H9 (cell line): ENCODE data around the gene SARNP. TPM values are rescaled to one million over a fixed set of nuclear protein-coding genes. Genes with fewer than 3 reads are reported as not detected.

Experiments
- DNase-seq: peaks from one replicate; pipeline ENCODE4 v3.0.0-alpha.2; 2017
- H2AFZ ChIP-seq: one replicate; pipeline ENCODE4 v1.6.1; 2013; ENCODE audit warnings: mild to moderate bottlenecking, low read length, control low read depth, moderate library complexity
- H2AK5ac ChIP-seq: 2 replicates; pipeline ENCODE4 v1.6.1; 2013; ENCODE audit warnings: low read length, control low read depth, mixed read lengths; ENCODE audit not compliant: insufficient read length
- H2BK120ac ChIP-seq: one replicate; pipeline ENCODE4 v1.6.1; 2013; ENCODE audit warnings: low read depth, mild to moderate bottlenecking, low read length, control low read depth, inconsistent platforms; ENCODE audit not compliant: poor library complexity, severe bottlenecking
- H2BK12ac ChIP-seq: 2 replicates; pipeline ENCODE4 v1.6.1; 2013; ENCODE audit warnings: low read length, control low read depth, mixed read lengths, low read depth; ENCODE audit not compliant: insufficient read length
- H2BK15ac ChIP-seq: 2 replicates; pipeline ENCODE4 v1.6.1; 2013; ENCODE audit warnings: low read depth, low read length, control low read depth
- H2BK20ac ChIP-seq: one replicate; pipeline ENCODE4 v1.6.1; 2013; ENCODE audit warnings: low read depth, mild to moderate bottlenecking, low read length, control low read depth, inconsistent platforms; ENCODE audit not compliant: poor library complexity, severe bottlenecking
- H2BK5ac ChIP-seq: 2 replicates; pipeline ENCODE4 v1.6.1; 2013; ENCODE audit warnings: low read length, control low read depth, mixed read lengths; ENCODE audit not compliant: insufficient read length
- H3K14ac ChIP-seq: 2 replicates; pipeline ENCODE4 v1.6.1; 2013; ENCODE audit warnings: low read length, control low read depth; ENCODE audit not compliant: insufficient read depth
- H3K18ac ChIP-seq: 2 replicates; pipeline ENCODE4 v1.6.1; 2013; ENCODE audit warnings: low read depth, mild to moderate bottlenecking, mixed read lengths, low read length, control low read depth; ENCODE audit not compliant: insufficient read length
- H3K23ac ChIP-seq: 2 replicates; pipeline ENCODE4 v1.6.1; 2013; ENCODE audit warnings: low read length, control low read depth, mixed read lengths, low read depth; ENCODE audit not compliant: insufficient read length
- H3K23me2 ChIP-seq: 2 replicates; pipeline ENCODE4 v1.6.1; 2013; ENCODE audit warnings: low read depth, mild to moderate bottlenecking, mixed read lengths, low read length, control low read depth; ENCODE audit not compliant: insufficient read length, poor library complexity, severe bottlenecking
- H3K27ac ChIP-seq: 2 replicates; pipeline ENCODE4 v1.5.1; 2013; ENCODE audit warnings: low read length, control low read depth, mixed read lengths, low read depth; ENCODE audit not compliant: insufficient read length
- H3K27me3 ChIP-seq: 2 replicates; pipeline ENCODE4 v1.6.1; 2013; ENCODE audit warnings: low read length, control low read depth, inconsistent platforms; ENCODE audit not compliant: insufficient read depth
- H3K4ac ChIP-seq: 2 replicates; pipeline ENCODE4 v1.6.1; 2013; ENCODE audit warnings: low read depth, mild to moderate bottlenecking, control low read depth, inconsistent platforms, low read length, moderate library complexity
- H3K4me1 ChIP-seq: 2 replicates; pipeline ENCODE4 v1.6.1; 2013; ENCODE audit warnings: low read length, control low read depth, inconsistent platforms; ENCODE audit not compliant: insufficient read depth
- H3K4me2 ChIP-seq: 2 replicates; pipeline ENCODE4 v1.6.1; 2013; ENCODE audit warnings: low read length, control low read depth, mixed read lengths; ENCODE audit not compliant: insufficient read length, insufficient read depth
- H3K56ac ChIP-seq: 2 replicates; pipeline ENCODE4 v1.6.1; 2013; ENCODE audit warnings: low read depth, mild to moderate bottlenecking, mixed read lengths, low read length, control low read depth; ENCODE audit not compliant: insufficient read length
- H3K79me1 ChIP-seq: 2 replicates; pipeline ENCODE4 v1.6.1; 2013; ENCODE audit warnings: low read depth, mild to moderate bottlenecking, moderate library complexity, low read length, control low read depth, inconsistent platforms; ENCODE audit not compliant: insufficient read depth, poor library complexity, severe bottlenecking
- H3K79me2 ChIP-seq: 2 replicates; pipeline ENCODE4 v1.6.1; 2013; ENCODE audit warnings: low read length, control low read depth, inconsistent platforms; ENCODE audit not compliant: insufficient read depth
- H3K9ac ChIP-seq: 2 replicates; pipeline ENCODE4 v1.6.1; 2013; ENCODE audit warnings: low read length, control low read depth, mixed read lengths; ENCODE audit not compliant: insufficient read length; ENCODE audit errors: extremely low read depth
- H3K9me3 ChIP-seq: one replicate; pipeline ENCODE4 v1.6.1; 2013; ENCODE audit warnings: low read depth, low read length, inconsistent platforms; ENCODE audit not compliant: control insufficient read depth
- H3T11ph ChIP-seq: one replicate; pipeline ENCODE4 v1.6.1; 2013; ENCODE audit warnings: mild to moderate bottlenecking, low read length, control low read depth, inconsistent platforms
- H4K20me1 ChIP-seq: one replicate; pipeline ENCODE4 v1.6.1; 2013; ENCODE audit not compliant: control insufficient read depth, insufficient read length, insufficient read depth
- H4K5ac ChIP-seq: 2 replicates; pipeline ENCODE4 v1.6.1; 2013; ENCODE audit warnings: low read depth, mild to moderate bottlenecking, mixed read lengths, low read length, control low read depth; ENCODE audit not compliant: insufficient read length
- H4K8ac ChIP-seq: replicated peaks from 2 replicates; pipeline ENCODE4 v1.6.1; 2013; ENCODE audit warnings: low read length, control low read depth, mixed read lengths, low read depth; ENCODE audit not compliant: insufficient read length
- H4K91ac ChIP-seq: 2 replicates; pipeline ENCODE4 v1.6.1; 2013; ENCODE audit warnings: low read depth, mild to moderate bottlenecking, moderate library complexity, mixed read lengths, low read length, control low read depth; ENCODE audit not compliant: insufficient read length
- H3K27ac Mint-ChIP-seq, 3 experiments: 2 replicates in 2 of 3; 3 replicates in 1 of 3; pipeline ENCODE4 v1.8.0; 2020 to 2021; ENCODE audit warnings: mixed read lengths in 3 of 3, mild to moderate bottlenecking in 1 of 3, moderate library complexity in 1 of 3
- H3K27me3 Mint-ChIP-seq: 2 replicates; pipeline ENCODE4 v1.8.0; 2021; ENCODE audit warnings: low read depth, mild to moderate bottlenecking, moderate library complexity, mixed read lengths
- H3K36me3 Mint-ChIP-seq, 3 experiments: 2 replicates in 2 of 3; 3 replicates in 1 of 3; pipeline ENCODE4 v1.8.0; 2020 to 2021; ENCODE audit warnings: low read depth in 3 of 3, mixed read lengths in 3 of 3; ENCODE audit not compliant: insufficient read depth in 1 of 3
- H3K4me1 Mint-ChIP-seq, 2 experiments: 2 replicates each; pipeline ENCODE4 v1.8.0; 2020; ENCODE audit warnings: mixed read lengths in 2 of 2
- H3K4me3 Mint-ChIP-seq, 2 experiments: 2 replicates in 1 of 2; 3 replicates in 1 of 2; pipeline ENCODE4 v1.8.0; 2020 to 2021; ENCODE audit warnings: mild to moderate bottlenecking in 2 of 2, mixed read lengths in 2 of 2, moderate library complexity in 1 of 2
- H3K9me3 Mint-ChIP-seq, 2 experiments: 2 replicates in 1 of 2; 3 replicates in 1 of 2; pipeline ENCODE4 v1.8.0; 2020; ENCODE audit warnings: mild to moderate bottlenecking in 2 of 2, mixed read lengths in 2 of 2, moderate library complexity in 1 of 2
- WGBS: extraction: QIAGEN DNeasy Blood & Tissue Kit; methylation state at CpG from one replicate; pipeline ENCODE4 v1.1.7; 2013; ENCODE audit warnings: missing lambda C conversion rate, low lambda C conversion rate, mixed read lengths; ENCODE audit not compliant: insufficient read length; ENCODE audit errors: extremely low coverage; 5-methylcytosine and 5-hydroxymethylcytosine counted together
- total RNA-seq: library from RNA; stranded (reverse); gene quantifications from 2 replicates; pipeline ENCODE4 v1.2.1, GENCODE V29; 2021
- TF ChIP-seq, protein P1 (sequence below): fragments of 200-600 bp; sonication (generic); conservative IDR thresholded peaks from 3 replicates; pipeline ENCODE4 v1.8.0; 2021; ENCODE audit warnings: antibody characterized with exemption, mild to moderate bottlenecking

SARNP gene
- total RNA-seq, 1 experiment from 2014 or later: 127 TPM

DNA sequence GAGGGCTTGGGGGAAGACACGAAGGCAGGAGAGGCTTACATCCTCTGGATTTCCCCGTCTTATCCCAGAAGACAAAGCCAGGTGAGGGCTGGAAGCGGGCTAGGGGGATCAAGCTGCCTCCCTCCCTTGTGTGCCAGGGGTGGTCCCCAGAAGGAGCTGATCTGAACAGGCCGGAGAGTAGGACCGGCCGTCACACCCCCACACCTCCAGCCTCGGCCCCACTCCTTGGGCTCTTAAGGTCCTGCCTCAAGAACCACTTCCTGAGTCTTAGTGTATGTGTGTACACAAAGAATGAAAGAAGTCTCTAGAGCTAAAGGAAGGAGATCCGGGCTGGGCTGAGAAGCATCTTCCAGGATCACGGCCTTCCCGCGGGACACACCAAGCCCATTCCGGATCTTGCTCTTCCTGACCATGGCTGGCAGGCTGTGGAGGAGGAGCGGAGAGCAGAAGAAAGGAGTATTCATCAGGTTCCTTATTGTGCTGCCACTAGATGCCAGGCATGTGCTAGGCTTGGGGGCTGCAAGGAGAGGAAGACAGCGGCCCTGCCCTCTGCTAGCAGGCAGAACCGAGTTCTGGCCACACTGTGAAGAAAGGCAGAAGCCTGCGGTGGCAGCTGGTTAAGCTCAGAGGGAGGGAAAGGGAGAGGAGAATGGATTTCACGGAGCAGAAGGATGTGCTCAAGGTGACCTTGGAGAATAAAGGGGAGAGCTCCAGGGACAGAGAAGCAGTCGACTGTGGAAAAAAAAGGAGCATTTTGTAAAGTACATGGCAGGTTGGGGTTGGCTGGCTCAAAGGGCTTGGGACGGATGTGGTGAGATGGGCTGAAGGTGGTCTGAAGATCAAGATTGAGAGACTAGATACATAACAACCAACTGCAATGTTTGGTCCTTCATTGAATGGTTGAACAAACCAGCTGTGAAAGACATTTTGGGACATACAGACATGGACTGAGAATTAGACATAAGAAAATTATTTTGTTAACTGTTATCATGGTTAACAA lies 87.4 kb downstream of the SARNP start:
- H3K23me2 ChIP-seq: peaks cover 14% of the 10 kb centered on the region
- TF ChIP-seq, protein P1, sequence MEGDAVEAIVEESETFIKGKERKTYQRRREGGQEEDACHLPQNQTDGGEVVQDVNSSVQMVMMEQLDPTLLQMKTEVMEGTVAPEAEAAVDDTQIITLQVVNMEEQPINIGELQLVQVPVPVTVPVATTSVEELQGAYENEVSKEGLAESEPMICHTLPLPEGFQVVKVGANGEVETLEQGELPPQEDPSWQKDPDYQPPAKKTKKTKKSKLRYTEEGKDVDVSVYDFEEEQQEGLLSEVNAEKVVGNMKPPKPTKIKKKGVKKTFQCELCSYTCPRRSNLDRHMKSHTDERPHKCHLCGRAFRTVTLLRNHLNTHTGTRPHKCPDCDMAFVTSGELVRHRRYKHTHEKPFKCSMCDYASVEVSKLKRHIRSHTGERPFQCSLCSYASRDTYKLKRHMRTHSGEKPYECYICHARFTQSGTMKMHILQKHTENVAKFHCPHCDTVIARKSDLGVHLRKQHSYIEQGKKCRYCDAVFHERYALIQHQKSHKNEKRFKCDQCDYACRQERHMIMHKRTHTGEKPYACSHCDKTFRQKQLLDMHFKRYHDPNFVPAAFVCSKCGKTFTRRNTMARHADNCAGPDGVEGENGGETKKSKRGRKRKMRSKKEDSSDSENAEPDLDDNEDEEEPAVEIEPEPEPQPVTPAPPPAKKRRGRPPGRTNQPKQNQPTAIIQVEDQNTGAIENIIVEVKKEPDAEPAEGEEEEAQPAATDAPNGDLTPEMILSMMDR: no peak
- H2AK5ac ChIP-seq: no peak overlapping the region
- no peaks in the 10 kb centered on the region for H4K20me1 ChIP-seq
- peaks cover 7% of the 10 kb centered on the region for H3K79me1 ChIP-seq
- no peak overlapping the region for H3K4ac ChIP-seq
- DNase-seq: peak; percentile 66
- no peak overlapping the region for H2BK20ac ChIP-seq
- WGBS: no CpG with 5 or more reads among the region's 19 CpGs
- peak overlapping the region; percentile 89 to 93 for H3K4me3 Mint-ChIP-seq
- peaks cover 18 to 24% (median 24%) of the 10 kb centered on the region in 3 experiments; a peak in 6 of 7 replicates for H3K36me3 Mint-ChIP-seq
- no peak overlapping the region for H3K14ac ChIP-seq
- no peak overlapping the region for H2BK12ac ChIP-seq
- H2BK15ac ChIP-seq: no peak overlapping the region
- no peak overlapping the region for H2AFZ ChIP-seq
- H2BK5ac ChIP-seq: no peak overlapping the region
- H3K56ac ChIP-seq: no peak overlapping the region
- no peaks in the 10 kb centered on the region for H3K9me3 ChIP-seq
- no peak overlapping the region for H3T11ph ChIP-seq
- H3K79me2 ChIP-seq: peaks cover 7% of the 10 kb centered on the region; the same call in 1 of the 2 replicates
- H3K23ac ChIP-seq: no peak overlapping the region
- peak overlapping the region; percentile 54 for H3K4me2 ChIP-seq
- H3K27me3 ChIP-seq: no peaks in the 10 kb centered on the region
- no peaks in the 10 kb centered on the region; the same call in 1 of the 2 replicates for H3K27me3 Mint-ChIP-seq
- peak overlapping the region; percentile 4 for H3K18ac ChIP-seq
- H3K27ac Mint-ChIP-seq: peak overlapping the region; percentile 35 to 96 (median 78); a peak in 6 of 7 replicates
- H3K27ac ChIP-seq: no peak overlapping the region
- no peaks in the 10 kb centered on the region; a peak in 1 of 5 replicates for H3K9me3 Mint-ChIP-seq
- H3K9ac ChIP-seq: peak overlapping the region; percentile 11
- no peak overlapping the region for H2BK120ac ChIP-seq
- H4K5ac ChIP-seq: no peak overlapping the region
- H3K4me1 Mint-ChIP-seq: peaks cover 32 to 34% of the 10 kb centered on the region in 2 experiments
- no peak overlapping the region for H4K91ac ChIP-seq
- H3K4me1 ChIP-seq: peaks cover 3% of the 10 kb centered on the region; the same call in 1 of the 2 replicates
- no peak overlapping the region for H4K8ac ChIP-seq
